Esophagus muscularis mucosa (tissue), 4 donors: ENCODE data around the gene FBXO36. TPM values are rescaled to one million over a fixed set of nuclear protein-coding genes. Genes with fewer than 3 reads are reported as not detected.

Experiments used
- DNase-seq: peaks from one replicate; pipeline ENCODE4 v3.0.0-alpha.2; 2017; ENCODE audit errors: extremely low spot score
- H3K27ac ChIP-seq, 4 donors: fragments of 200-600 bp; sonication (generic); replicated peaks in 1 of 4; 1 replicate in 3 of 4; 2 replicates in 1 of 4; pipeline ENCODE4 v1.5.1; 2016 to 2019; ENCODE audit warnings: mild to moderate bottlenecking in 1 of 4
- H3K27me3 ChIP-seq, 4 donors: fragments of 200-600 bp; sonication (generic); one replicate each; pipeline versions ENCODE4 v1.5.1 to v1.6.0; 2016 to 2019
- H3K36me3 ChIP-seq, 4 donors: fragments of 200-600 bp; sonication (generic); one replicate each; pipeline ENCODE4 v1.5.1; 2016 to 2019
- H3K4me1 ChIP-seq, 4 donors: fragments of 200-600 bp; sonication (generic); one replicate each; pipeline ENCODE4 v1.5.1; 2016 to 2019
- H3K4me3 ChIP-seq, 4 donors: fragments of 200-600 bp; sonication (generic); 1 replicate in 2 of 4; 2 replicates in 2 of 4; pipeline ENCODE4 v1.5.1; 2016 to 2019; ENCODE audit warnings: mild to moderate bottlenecking in 4 of 4, moderate library complexity in 1 of 4
- H3K9me3 ChIP-seq, 4 donors: fragments of 200-600 bp; sonication (generic); 1 replicate in 3 of 4; 2 replicates in 1 of 4; pipeline ENCODE4 v1.5.1; 2016 to 2019
- EP300 ChIP-seq: sonication (generic); formaldehyde crosslinking; IDR thresholded peaks from one replicate; pipeline ENCODE4 v1.6.1; 2017; ENCODE audit warnings: antibody characterized with exemption
- POLR2A ChIP-seq: fragments of 450-650 bp; IDR thresholded peaks from one replicate; pipeline ENCODE4 v1.6.1; 2017; ENCODE audit warnings: antibody characterized with exemption, moderate library complexity, mild to moderate bottlenecking, low read depth
- POLR2AphosphoS5 ChIP-seq, 2 donors: sonication (generic); formaldehyde crosslinking; IDR thresholded peaks; one replicate each; pipeline ENCODE4 v1.6.1; 2017; ENCODE audit warnings: antibody characterized with exemption in 2 of 2
- WGBS: methylation state at CpG from one replicate; pipeline ENCODE4 v1.1.5; 2018; 5-methylcytosine and 5-hydroxymethylcytosine counted together
- intact Hi-C: fragments of 100-400 bp; cut with DNase I; formaldehyde crosslinking; loops from one replicate; pipeline ENCODE4 v1.15.1; 2023
- total RNA-seq, 4 donors: library from RNA; depleted of rRNA; stranded (reverse); fragments of >200 nt; gene quantifications; one replicate each; pipeline versions ENCODE4 v1.1.0 to v1.2.1, GENCODE V29; 2016
- TF ChIP-seq, protein P1 (sequence below), 3 experiments: fragments of 200-600 bp in 2 of 3; fragments of 450-650 bp in 1 of 3; sonication (generic) in 2 of 3; IDR thresholded peaks; one replicate each; pipeline ENCODE4 v1.5.1; 2017 to 2019; ENCODE audit warnings: antibody characterized with exemption in 3 of 3, mild to moderate bottlenecking in 2 of 3, moderate library complexity in 1 of 3

FBXO36 gene
- total RNA-seq, 4 donors from 2014 or later: 1.6 to 2.8 (median 2.6) TPM

DNA sequence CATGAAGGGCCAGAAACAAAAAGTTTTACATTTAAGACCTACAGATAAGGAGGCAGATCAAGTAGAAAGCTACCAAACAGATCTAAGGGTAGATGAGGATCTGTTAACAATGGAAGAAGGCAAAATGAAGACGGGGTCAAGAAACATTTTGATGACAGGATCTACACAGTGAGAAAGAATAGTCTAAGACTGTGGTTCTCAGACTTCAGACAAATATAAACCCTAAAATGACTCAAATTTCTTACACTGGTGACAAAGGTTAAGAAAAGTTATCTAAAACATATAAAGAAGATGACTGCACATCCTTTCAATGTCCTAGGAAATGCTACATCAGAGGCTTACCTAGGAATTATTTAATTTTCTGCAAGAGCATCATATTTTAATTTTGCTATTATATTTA is 34.9 kb upstream of the FBXO36 start:
- Histone ChIP-seq H3K36me3 (peaks cover 0 to 8% (median 2%) of the 10 kb centered on the region in 4 donors), H3K27ac (no peak overlapping the region), H3K9me3 (no peaks in the 10 kb centered on the region), H3K27me3 (no peaks in the 10 kb centered on the region), H3K4me1 (peaks cover 19 to 39% (median 28%) of the 10 kb centered on the region in 4 donors), H3K4me3 (no peak overlapping the region)
- TF ChIP-seq POLR2A (no peak), EP300 (no peak), POLR2AphosphoS5 (IDR thresholded peaks at IDR 0.05) (no peak)
- TF ChIP-seq, protein P1, sequence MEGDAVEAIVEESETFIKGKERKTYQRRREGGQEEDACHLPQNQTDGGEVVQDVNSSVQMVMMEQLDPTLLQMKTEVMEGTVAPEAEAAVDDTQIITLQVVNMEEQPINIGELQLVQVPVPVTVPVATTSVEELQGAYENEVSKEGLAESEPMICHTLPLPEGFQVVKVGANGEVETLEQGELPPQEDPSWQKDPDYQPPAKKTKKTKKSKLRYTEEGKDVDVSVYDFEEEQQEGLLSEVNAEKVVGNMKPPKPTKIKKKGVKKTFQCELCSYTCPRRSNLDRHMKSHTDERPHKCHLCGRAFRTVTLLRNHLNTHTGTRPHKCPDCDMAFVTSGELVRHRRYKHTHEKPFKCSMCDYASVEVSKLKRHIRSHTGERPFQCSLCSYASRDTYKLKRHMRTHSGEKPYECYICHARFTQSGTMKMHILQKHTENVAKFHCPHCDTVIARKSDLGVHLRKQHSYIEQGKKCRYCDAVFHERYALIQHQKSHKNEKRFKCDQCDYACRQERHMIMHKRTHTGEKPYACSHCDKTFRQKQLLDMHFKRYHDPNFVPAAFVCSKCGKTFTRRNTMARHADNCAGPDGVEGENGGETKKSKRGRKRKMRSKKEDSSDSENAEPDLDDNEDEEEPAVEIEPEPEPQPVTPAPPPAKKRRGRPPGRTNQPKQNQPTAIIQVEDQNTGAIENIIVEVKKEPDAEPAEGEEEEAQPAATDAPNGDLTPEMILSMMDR (IDR thresholded peaks at IDR 0.05): no peak
- WGBS: 86% methylated on average over 1 of the region's 1 CpG
- DNase-seq: no peak
- intact Hi-C loops: no loop called here

DNA sequence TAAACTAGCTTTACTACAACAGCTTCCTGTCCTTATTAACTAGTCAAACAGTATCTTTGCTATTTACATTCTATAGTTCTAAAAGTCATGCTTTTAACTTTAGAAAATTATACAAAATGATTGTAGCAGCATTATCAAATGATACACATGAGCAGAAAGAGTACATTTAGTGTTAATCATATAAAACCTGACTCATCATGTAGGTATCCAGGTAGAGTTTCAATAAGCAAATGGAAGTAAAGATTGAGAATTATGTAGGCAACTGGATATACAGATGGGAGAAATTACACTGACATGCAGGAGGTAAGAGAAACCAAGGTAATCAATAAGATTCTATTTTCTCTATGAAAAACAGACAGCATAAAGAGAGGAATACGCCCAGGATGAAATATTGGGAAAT is 34.3 kb upstream of the FBXO36 start:
- WGBS: 97% methylated on average over 1 of the region's 1 CpG
- Histone ChIP-seq H3K9me3 (no peaks in the 10 kb centered on the region), H3K4me1 (peaks cover 15 to 35% (median 28%) of the 10 kb centered on the region in 4 donors), H3K36me3 (peaks cover 0 to 8% (median 2%) of the 10 kb centered on the region in 4 donors), H3K27ac (no peak overlapping the region), H3K4me3 (no peak overlapping the region), H3K27me3 (no peaks in the 10 kb centered on the region)
- DNase-seq: no peak
- TF ChIP-seq, protein P1 (IDR thresholded peaks at IDR 0.05): no peak
- TF ChIP-seq POLR2AphosphoS5 (IDR thresholded peaks at IDR 0.05) (no peak), EP300 (no peak), POLR2A (no peak)
- intact Hi-C loops: no loop called here

DNA sequence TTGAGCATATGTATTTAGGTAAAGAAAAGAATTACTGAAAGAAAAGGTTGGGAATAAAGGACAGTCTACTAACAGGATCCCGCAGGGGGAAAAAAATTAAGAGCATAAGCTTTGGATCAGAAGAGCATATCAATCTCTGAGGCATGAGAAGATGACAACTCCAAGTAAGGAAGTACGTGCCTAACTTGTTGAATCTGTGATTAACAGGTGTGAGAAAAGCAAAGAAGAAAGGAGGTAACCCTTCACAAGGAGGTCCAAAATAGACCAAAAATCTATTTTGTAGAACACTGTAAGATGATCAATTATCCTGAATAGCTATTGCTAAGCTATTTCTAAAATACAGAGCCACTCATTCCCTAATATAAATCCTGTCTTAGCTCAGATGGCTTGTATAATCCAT is 33.3 kb upstream of the FBXO36 start:
- TF ChIP-seq EP300: no peak
- TF ChIP-seq POLR2A: no peak
- no peak for TF ChIP-seq POLR2AphosphoS5 (IDR thresholded peaks at IDR 0.05)
- TF ChIP-seq, protein P1 (IDR thresholded peaks at IDR 0.05): no peak
- Histone ChIP-seq H3K27me3 (no peaks in the 10 kb centered on the region), H3K36me3 (peaks cover 0 to 8% (median 2%) of the 10 kb centered on the region in 4 donors), H3K4me3 (no peak overlapping the region), H3K27ac (no peak overlapping the region), H3K9me3 (no peaks in the 10 kb centered on the region), H3K4me1 (peaks cover 15 to 40% (median 28%) of the 10 kb centered on the region in 4 donors)
- intact Hi-C loops: no loop called here
- WGBS: 90% methylated on average over 2 of the region's 2 CpGs
- DNase-seq: no peak

DNA sequence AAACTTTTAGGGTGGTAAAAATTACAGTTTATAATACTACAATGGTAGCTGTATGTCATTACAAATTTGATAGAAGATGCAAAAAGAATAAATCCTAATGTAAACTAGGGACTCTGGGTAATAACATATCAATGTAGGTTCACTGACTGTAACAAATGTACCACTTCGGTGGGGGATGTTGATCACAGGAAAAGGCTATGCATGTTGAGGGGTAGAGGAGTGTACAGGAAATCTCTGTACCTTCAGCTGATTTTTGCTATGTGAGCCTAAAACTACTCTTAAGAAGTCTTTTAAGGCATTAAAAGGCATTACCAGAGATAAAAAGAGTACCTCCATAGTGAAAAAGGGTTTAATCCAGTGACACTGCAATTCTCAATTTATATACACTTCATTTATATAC is 25.4 kb upstream of the FBXO36 start:
- DNase-seq: no peak
- H3K27me3 ChIP-seq: no peaks in the 10 kb centered on the region
- intact Hi-C loops: no loop called here
- peaks cover 0 to 5% (median 1%) of the 10 kb centered on the region in 4 donors for H3K36me3 ChIP-seq
- TF ChIP-seq, protein P1 (IDR thresholded peaks at IDR 0.05): no peak
- TF ChIP-seq EP300: no peak
- no peak for TF ChIP-seq POLR2AphosphoS5 (IDR thresholded peaks at IDR 0.05)
- TF ChIP-seq POLR2A: no peak
- peaks cover 13 to 53% (median 43%) of the 10 kb centered on the region in 4 donors for H3K4me1 ChIP-seq
- 57% methylated on average over 1 of the region's 1 CpG for WGBS
- no peak overlapping the region for H3K4me3 ChIP-seq
- H3K9me3 ChIP-seq: no peaks in the 10 kb centered on the region
- no peak overlapping the region for H3K27ac ChIP-seq

DNA sequence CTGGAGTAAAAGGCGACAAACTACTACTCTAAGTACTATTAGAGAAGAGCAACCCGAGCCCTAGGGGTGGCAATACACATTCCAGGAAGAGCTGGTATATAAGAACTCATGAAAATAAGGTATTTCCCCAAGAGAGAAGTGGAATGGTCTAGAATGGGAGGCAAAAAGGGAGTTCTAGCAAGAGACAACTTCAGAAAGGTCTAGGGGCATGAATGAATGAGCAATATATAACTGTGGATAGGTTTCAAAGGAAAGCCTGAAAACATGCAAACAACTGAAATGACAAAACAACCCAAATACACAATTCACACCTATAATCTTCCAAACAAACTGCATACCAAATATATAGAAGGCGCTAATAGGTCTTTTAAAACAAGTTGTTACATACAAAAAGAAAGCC is 22.7 kb upstream of the FBXO36 start:
- Histone ChIP-seq H3K9me3 (no peaks in the 10 kb centered on the region), H3K36me3 (peaks cover 0 to 18% (median 6%) of the 10 kb centered on the region in 4 donors), H3K4me1 (peaks cover 17 to 49% (median 45%) of the 10 kb centered on the region in 4 donors), H3K27me3 (no peaks in the 10 kb centered on the region), H3K27ac (no peak overlapping the region), H3K4me3 (no peak overlapping the region)
- intact Hi-C loops: no loop called here
- no peak for DNase-seq
- TF ChIP-seq POLR2AphosphoS5 (IDR thresholded peaks at IDR 0.05) (no peak), POLR2A (no peak), EP300 (no peak)
- TF ChIP-seq, protein P1 (IDR thresholded peaks at IDR 0.05): no peak
- 97% methylated on average over 3 of the region's 3 CpGs for whole genome bisulfite sequencing
